OCI-LY3 (cell line): ENCODE measurements around the gene ADGRE1.

ENCODE experiments used
- CTCF ChIP-seq: fragments of 200-600, 300-600 bp; sonication (generic); IDR thresholded peaks from 2 replicates; pipeline ENCODE4 v1.5.1; 2014; ENCODE audit warnings: antibody characterized with exemption, low read length, low read depth
- EZH2phosphoT487 ChIP-seq: fragments of 200-600 bp; shearing (Covaris generic); IDR thresholded peaks from 2 replicates; pipeline ENCODE4 v1.6.1; 2018; ENCODE audit warnings: antibody characterized with exemption, mixed run types, low read depth

- TF ChIP-seq CTCF (no peak), EZH2phosphoT487 (no peak)
Observed at GRCh38 chr19:6948884-6949283, 61.5 kb downstream of the ADGRE1 start.
